ENCODE data around the gene CYP3A7. TPM values are rescaled to one million over a fixed set of nuclear protein-coding genes. Genes with fewer than 3 reads are reported as not detected.

Gene CYP3A7
- total and polyA plus RNA-seq, 9 of the 15 experiments (the other 6 are each of a cell fraction or from before 2014, with no cell fraction given), result 0.20 TPM; not detected in 8

DNA sequence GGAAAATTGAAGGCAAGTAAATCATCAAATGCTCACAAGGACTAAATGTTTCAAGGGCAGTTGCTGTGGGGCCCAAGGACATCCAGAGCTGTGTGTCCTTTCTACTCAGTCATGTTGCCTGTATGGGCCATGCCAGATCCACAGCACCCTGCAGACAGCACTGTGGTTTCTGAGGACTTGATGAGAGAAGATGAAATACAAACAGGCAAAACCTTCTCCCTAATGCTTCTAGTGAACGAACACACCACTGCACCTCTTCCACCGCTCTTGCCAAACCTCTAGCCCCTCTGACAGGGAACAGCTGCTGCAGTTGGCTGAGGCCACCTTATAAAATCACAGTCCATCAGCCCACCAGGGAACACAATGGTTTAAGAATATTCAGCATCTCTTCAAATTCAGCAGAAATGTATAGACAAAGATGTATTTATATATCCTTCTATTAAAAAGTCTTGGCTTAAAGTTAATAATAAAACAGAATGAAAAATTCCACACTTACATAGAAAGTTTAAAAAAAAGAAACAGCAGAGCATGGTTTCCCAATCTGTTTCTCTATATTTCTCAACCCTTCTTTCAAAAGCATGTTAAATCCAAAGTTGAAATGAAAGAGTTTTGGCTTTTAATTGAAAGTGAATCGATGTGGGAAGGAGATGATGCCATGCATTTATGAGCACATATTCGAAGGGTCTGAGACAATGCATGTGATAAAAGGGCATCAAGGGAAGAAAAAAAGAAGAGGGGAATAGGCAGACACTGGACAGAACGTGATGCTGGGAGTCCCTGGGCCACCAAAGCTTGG is 14.0 kb downstream of the CYP3A7 start:
- H3K9ac ChIP-seq (ENCODE audit: insufficient read depth in 1 of 2, low read depth in 2 of 2, low read length in 2 of 2), result no peak overlapping the region
- H3K79me2 ChIP-seq (ENCODE audit: control insufficient read depth, insufficient read depth, low read length), result no peaks in the 10 kb centered on the region
- ChIA-PET POLR2A (no interaction called here), CTCF (ENCODE audit: low intra/inter-chr PET ratio) (no interaction called here)
- intact Hi-C loops (cut with micrococcal nuclease) (no loop called here), in situ Hi-C loops (cut with MboI) (no loop called here)
- peaks cover 9 to 10% of the 10 kb centered on the region in 2 experiments; a peak in 3 of 5 replicates for H3K4me1 ChIP-seq (replicated peaks in 1 of 2; ENCODE audit: control insufficient read depth in 2 of 2, insufficient read depth in 2 of 2, low read length in 2 of 2)
- BruUV-seq (replicated peaks), result no TSS peak
- no peaks in the 10 kb centered on the region for H3K9me1 ChIP-seq (ENCODE audit: control insufficient read depth, insufficient read depth, low read length)
- 17% methylated on average over 5 of the region's 5 CpGs for WGBS (ENCODE audit: insufficient coverage, low coverage, missing lambda C conversion rate)
- H2AFZ ChIP-seq (ENCODE audit: low read depth, low read length), result no peak overlapping the region
- no peaks in the 10 kb centered on the region for H4K20me1 ChIP-seq (replicated peaks; ENCODE audit: control insufficient read depth, insufficient read depth, low read length)
- DNase-seq (ENCODE audit: extremely low read depth in 1 of 4, low spot score in 3 of 4), result no peak
- no peaks in the 10 kb centered on the region for H3K27me3 ChIP-seq (ENCODE audit: control insufficient read depth in 2 of 2, insufficient read depth in 2 of 2, low read length in 2 of 2)
- H3K9me3 ChIP-seq (replicated peaks; ENCODE audit: control insufficient read depth, insufficient read depth, low read depth, low read length), result no peaks in the 10 kb centered on the region; the same call in 1 of the 2 replicates
- no peak overlapping the region for H3K27ac ChIP-seq (ENCODE audit: extremely low read depth, low read depth, low read length)
- H3K36me3 ChIP-seq (ENCODE audit: control insufficient read depth, insufficient read depth, low read length), result no peaks in the 10 kb centered on the region
- no peak for FAIRE-seq
- no peak overlapping the region for H3K4me3 ChIP-seq
- H3K4me2 ChIP-seq (ENCODE audit: insufficient read depth, low read length), result no peak overlapping the region
- TF ChIP-seq NFIX (CRISPR knock-in tag; IDR thresholded peaks at IDR 0.05; ENCODE audit: low read depth) (no peak), POLR2G (IDR thresholded peaks at IDR 0.05; ENCODE audit: low read depth, low read length) (no peak), ZNF12 (CRISPR knock-in tag; IDR thresholded peaks at IDR 0.05) (no peak), ZNF695 (CRISPR knock-in tag; IDR thresholded peaks at IDR 0.05) (no peak), ZC3H8 (IDR thresholded peaks at IDR 0.05) (no peak), ETV6 (IDR thresholded peaks at IDR 0.05; ENCODE audit: borderline replicate concordance in 1 of 2, low read depth in 2 of 2, low read length in 1 of 2) (no peak), ETV6 (CRISPR knock-in tag; IDR thresholded peaks at IDR 0.05; ENCODE audit: borderline replicate concordance) (no peak), TEAD1 (CRISPR knock-in tag; IDR thresholded peaks at IDR 0.05) (no peak), DPF2 (IDR thresholded peaks at IDR 0.05) (no peak), PPARD (CRISPR knock-in tag; IDR thresholded peaks at IDR 0.05) (no peak), EHMT2 (IDR thresholded peaks at IDR 0.05) (no peak), CC2D1A (IDR thresholded peaks at IDR 0.05) (no peak)
- TF ChIP-seq, protein P1, sequence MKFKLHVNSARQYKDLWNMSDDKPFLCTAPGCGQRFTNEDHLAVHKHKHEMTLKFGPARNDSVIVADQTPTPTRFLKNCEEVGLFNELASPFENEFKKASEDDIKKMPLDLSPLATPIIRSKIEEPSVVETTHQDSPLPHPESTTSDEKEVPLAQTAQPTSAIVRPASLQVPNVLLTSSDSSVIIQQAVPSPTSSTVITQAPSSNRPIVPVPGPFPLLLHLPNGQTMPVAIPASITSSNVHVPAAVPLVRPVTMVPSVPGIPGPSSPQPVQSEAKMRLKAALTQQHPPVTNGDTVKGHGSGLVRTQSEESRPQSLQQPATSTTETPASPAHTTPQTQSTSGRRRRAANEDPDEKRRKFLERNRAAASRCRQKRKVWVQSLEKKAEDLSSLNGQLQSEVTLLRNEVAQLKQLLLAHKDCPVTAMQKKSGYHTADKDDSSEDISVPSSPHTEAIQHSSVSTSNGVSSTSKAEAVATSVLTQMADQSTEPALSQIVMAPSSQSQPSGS (CRISPR knock-in tag; IDR thresholded peaks at IDR 0.05), result no peak
- TF ChIP-seq, protein P2, sequence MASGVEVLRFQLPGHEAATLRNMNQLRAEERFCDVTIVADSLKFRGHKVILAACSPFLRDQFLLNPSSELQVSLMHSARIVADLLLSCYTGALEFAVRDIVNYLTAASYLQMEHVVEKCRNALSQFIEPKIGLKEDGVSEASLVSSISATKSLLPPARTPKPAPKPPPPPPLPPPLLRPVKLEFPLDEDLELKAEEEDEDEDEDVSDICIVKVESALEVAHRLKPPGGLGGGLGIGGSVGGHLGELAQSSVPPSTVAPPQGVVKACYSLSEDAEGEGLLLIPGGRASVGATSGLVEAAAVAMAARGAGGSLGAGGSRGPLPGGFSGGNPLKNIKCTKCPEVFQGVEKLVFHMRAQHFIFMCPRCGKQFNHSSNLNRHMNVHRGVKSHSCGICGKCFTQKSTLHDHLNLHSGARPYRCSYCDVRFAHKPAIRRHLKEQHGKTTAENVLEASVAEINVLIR (CRISPR knock-in tag; IDR thresholded peaks at IDR 0.05), result no peak
- TF ChIP-seq, protein P3, sequence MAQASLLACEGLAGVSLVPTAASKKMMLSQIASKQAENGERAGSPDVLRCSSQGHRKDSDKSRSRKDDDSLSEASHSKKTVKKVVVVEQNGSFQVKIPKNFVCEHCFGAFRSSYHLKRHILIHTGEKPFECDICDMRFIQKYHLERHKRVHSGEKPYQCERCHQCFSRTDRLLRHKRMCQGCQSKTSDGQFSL (CRISPR knock-in tag; IDR thresholded peaks at IDR 0.05), result no peak
- TF ChIP-seq, protein P3 (tag; IDR thresholded peaks at IDR 0.05), result no peak
- TF ChIP-seq, protein P4, sequence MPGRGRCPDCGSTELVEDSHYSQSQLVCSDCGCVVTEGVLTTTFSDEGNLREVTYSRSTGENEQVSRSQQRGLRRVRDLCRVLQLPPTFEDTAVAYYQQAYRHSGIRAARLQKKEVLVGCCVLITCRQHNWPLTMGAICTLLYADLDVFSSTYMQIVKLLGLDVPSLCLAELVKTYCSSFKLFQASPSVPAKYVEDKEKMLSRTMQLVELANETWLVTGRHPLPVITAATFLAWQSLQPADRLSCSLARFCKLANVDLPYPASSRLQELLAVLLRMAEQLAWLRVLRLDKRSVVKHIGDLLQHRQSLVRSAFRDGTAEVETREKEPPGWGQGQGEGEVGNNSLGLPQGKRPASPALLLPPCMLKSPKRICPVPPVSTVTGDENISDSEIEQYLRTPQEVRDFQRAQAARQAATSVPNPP (IDR thresholded peaks at IDR 0.05; ENCODE audit: borderline replicate concordance, insufficient read depth, insufficient read length), result no peak
- peak; percentile 28; the same call in 2 of the 3 replicates for ATAC-seq
